Articular chondrocyte of knee joint (primary cell): ENCODE results near the gene NELFE. TPM values are rescaled to one million over a fixed set of nuclear protein-coding genes. Genes with fewer than 3 reads are reported as not detected.

Experiments used
- small RNA-seq: library from RNA; depleted of rRNA; stranded (forward); fragments of <200 nt; gene quantifications from one replicate; pipeline ENCODE3, GENCODE V24; 2012
- total RNA-seq: library from RNA; depleted of rRNA; stranded (reverse); fragments of >200 nt; gene quantifications from 2 replicates; pipeline ENCODE4 v1.2.3, GENCODE V29; 2012

NELFE gene
- 97.0 and 105 TPM in 2 replicates for total RNA-seq

GRCh38 chr6:31958741-31959739, at the start of gene NELFE, which contains the start of gene SKIC2:
TSS of gene NELFE (minus strand) at chr6:31958971. CDS start at chr6:31958446, 525 bp downstream.
TSS of gene SKIC2 (plus strand) at chr6:31959175. CDS start at chr6:31959193, 18 bp downstream.

GRCh38 chr6:31981744-31982143, 23.0 kb upstream of the NELFE start, which contains the start of gene C4A:
TSS of gene C4A (plus strand) at chr6:31982057. CDS start at chr6:31982108, 51 bp downstream.

GRCh38 chr6:31971993-31972708, 13.4 kb upstream of the NELFE start, which contains the start of gene DXO:
TSS of gene DXO (minus strand) at chr6:31972138. CDS start at chr6:31971675, 463 bp downstream.

GRCh38 chr6:31945507-31946369, 13.0 kb downstream of the NELFE start, which contains the start of gene CFB:
TSS of gene CFB (plus strand) at chr6:31946095. CDS start at chr6:31946222, 127 bp downstream.

GRCh38 chr6:31927242-31927862, 31.4 kb downstream of the NELFE start, which contains the start of gene C2:
TSS of gene C2 (plus strand) at chr6:31927717. CDS start at chr6:31927753, 36 bp downstream.

Small RNA genes lying within 50 kb of the gene (small RNA-seq; reads per million reads assigned to genes)
- not detected for gene AL645922.1

Other genes starting within 250 kb of the NELFE start
- gene LY6G6D, start 243.6 kb downstream of the NELFE start, total RNA-seq, result not detected in 2 replicates
- not detected in 2 replicates for gene LY6G6C, start 237.2 kb downstream of the NELFE start, total RNA-seq
- gene MPIG6B, start 235.6 kb downstream of the NELFE start, total RNA-seq, result not detected in 2 replicates
- 76.2 and 84.3 TPM in 2 replicates for gene DDAH2, start 229.7 kb downstream of the NELFE start, total RNA-seq
- gene CLIC1, start 222.4 kb downstream of the NELFE start, total RNA-seq, result 597 and 600 TPM in 2 replicates
- 10.7 and 12.3 TPM in 2 replicates for gene MSH5, start 219.0 kb downstream of the NELFE start, total RNA-seq
- 0.54 and 1.4 TPM in 2 replicates for gene SAPCD1, start 196.3 kb downstream of the NELFE start, total RNA-seq
- 1.0 and 1.9 TPM in 2 replicates for gene VWA7, start 181.6 kb downstream of the NELFE start, total RNA-seq
- 38.3 and 45.2 TPM in 2 replicates for gene VARS1, start 163.2 kb downstream of the NELFE start, total RNA-seq
- 28.3 and 32.4 TPM in 2 replicates for gene LSM2, start 152.0 kb downstream of the NELFE start, total RNA-seq
- 1.0 and 1.4 TPM in 2 replicates for gene HSPA1L, start 143.7 kb downstream of the NELFE start, total RNA-seq
- 91.1 and 137 TPM in 2 replicates for gene HSPA1A, start 143.4 kb downstream of the NELFE start, total RNA-seq
- 123 and 152 TPM in 2 replicates for gene HSPA1B, start 131.2 kb downstream of the NELFE start, total RNA-seq
- gene NEU1, start 96.2 kb downstream of the NELFE start, total RNA-seq, result 48.6 and 57.6 TPM in 2 replicates
- 0.22 TPM in 1 of 2 replicates, not detected in the other for gene SLC44A4, start 80.0 kb downstream of the NELFE start, total RNA-seq
- gene EHMT2, start 61.3 kb downstream of the NELFE start, total RNA-seq, result 41.4 and 51.4 TPM in 2 replicates
- gene ZBTB12, start 56.9 kb downstream of the NELFE start, total RNA-seq, result 1.3 and 1.9 TPM in 2 replicates
- 19.1 and 22.0 TPM in 2 replicates for gene C2, start 31.3 kb downstream of the NELFE start, total RNA-seq
- gene CFB, start 12.9 kb downstream of the NELFE start, total RNA-seq, result 26.9 and 34.6 TPM in 2 replicates
- 35.3 and 40.4 TPM in 2 replicates for gene SKIC2, start 204 bp upstream of the NELFE start, total RNA-seq
- gene DXO, start 13.2 kb upstream of the NELFE start, total RNA-seq, result 11.6 and 13.0 TPM in 2 replicates
- gene C4A, start 23.1 kb upstream of the NELFE start, total RNA-seq, result 4.0 and 8.2 TPM in 2 replicates
- 2.4 and 3.4 TPM in 2 replicates for gene C4B, start 55.8 kb upstream of the NELFE start, total RNA-seq
- 0.13 TPM in 1 of 2 replicates, not detected in the other for gene CYP21A2, start 79.4 kb upstream of the NELFE start, total RNA-seq
- gene TNXB, start 150.4 kb upstream of the NELFE start, total RNA-seq, result 23.9 and 41.1 TPM in 2 replicates
- gene ATF6B, start 169.3 kb upstream of the NELFE start, total RNA-seq, result 21.6 and 33.5 TPM in 2 replicates
- 4.6 and 8.8 TPM in 2 replicates for gene FKBPL, start 171.3 kb upstream of the NELFE start, total RNA-seq
- 0.39 and 0.54 TPM in 2 replicates for gene PRRT1, start 193.0 kb upstream of the NELFE start, total RNA-seq
- gene PPT2, start 195.2 kb upstream of the NELFE start, total RNA-seq, result 10.6 and 20.8 TPM in 2 replicates
- 0.86 and 1.7 TPM in 2 replicates for gene EGFL8, start 205.6 kb upstream of the NELFE start, total RNA-seq
- 26.8 and 31.0 TPM in 2 replicates for gene AGPAT1, start 217.1 kb upstream of the NELFE start, total RNA-seq
- gene RNF5, start 219.4 kb upstream of the NELFE start, total RNA-seq, result 23.9 and 32.4 TPM in 2 replicates
- 0.54 and 0.78 TPM in 2 replicates for gene AGER, start 225.3 kb upstream of the NELFE start, total RNA-seq
- gene PBX2, start 231.2 kb upstream of the NELFE start, total RNA-seq, result 17.1 and 20.8 TPM in 2 replicates
- gene GPSM3, start 233.7 kb upstream of the NELFE start, total RNA-seq, result 0.86 and 1.0 TPM in 2 replicates